HepG2 (cell line): Measurements from ENCODE around the gene BHLHA9. TPM values are rescaled to one million over a fixed set of nuclear protein-coding genes. Genes with fewer than 3 reads are reported as not detected.

Experiments
- ADNP ChIP-seq: sonication (generic); formaldehyde crosslinking; IDR thresholded peaks from 2 replicates; pipeline ENCODE4 v1.4.0; 2020; ENCODE audit warnings: missing genetic modification reagents
- AKAP8 ChIP-seq: sonication (generic); formaldehyde crosslinking; IDR thresholded peaks from 2 replicates; pipeline ENCODE4 v1.5.1; 2020; ENCODE audit warnings: mild to moderate bottlenecking, missing genetic modification reagents
- CEBPB ChIP-seq: IDR thresholded peaks from 2 replicates; pipeline ENCODE4 v1.6.1; 2011; ENCODE audit warnings: low read depth, low read length, improper control_type of control experiment, borderline replicate concordance
- CREB1 ChIP-seq, 2 experiments: fragments of 450-650 bp in 1 of 2; IDR thresholded peaks; 2 replicates each; pipeline ENCODE4 v1.6.1; 2016 to 2017; ENCODE audit warnings: control low read depth in 1 of 2, mild to moderate bottlenecking in 1 of 2, missing compliant biosample characterization in 1 of 2, missing genetic modification characterization in 1 of 2
- HDAC1 ChIP-seq: sonication (generic); formaldehyde crosslinking; IDR thresholded peaks from 2 replicates; pipeline ENCODE4 v1.5.1; 2020; ENCODE audit warnings: mild to moderate bottlenecking, missing genetic modification reagents
- JUN ChIP-seq: sonication (generic); formaldehyde crosslinking; IDR thresholded peaks from 2 replicates; pipeline ENCODE4 v1.4.0; 2020; ENCODE audit warnings: mild to moderate bottlenecking, missing genetic modification reagents
- MTA1 ChIP-seq: sonication (generic); formaldehyde crosslinking; IDR thresholded peaks from 2 replicates; pipeline ENCODE4 v1.4.0; 2020; ENCODE audit warnings: missing genetic modification reagents, mild to moderate bottlenecking, borderline replicate concordance
- MTERF4 ChIP-seq: sonication (generic); formaldehyde crosslinking; IDR thresholded peaks from 2 replicates; pipeline ENCODE4 v1.8.0; 2023; ENCODE audit warnings: mild to moderate bottlenecking, missing genetic modification reagents
- MYNN ChIP-seq: sonication (generic); formaldehyde crosslinking; IDR thresholded peaks from 2 replicates; pipeline ENCODE4 v1.4.0; 2020; ENCODE audit warnings: mild to moderate bottlenecking, low read depth, missing genetic modification reagents
- NR2F2 ChIP-seq: IDR thresholded peaks from 2 replicates; pipeline ENCODE4 v1.6.1; 2012; ENCODE audit warnings: low read depth, inconsistent platforms, borderline replicate concordance
- PCBP1 ChIP-seq: fragments of 200-400 bp; formaldehyde crosslinking; IDR thresholded peaks from 2 replicates; pipeline ENCODE4 v1.6.1; 2017; ENCODE audit warnings: mild to moderate bottlenecking, low read depth, low read length, borderline replicate concordance
- PHF5A ChIP-seq: IDR thresholded peaks from one replicate; pipeline ENCODE4 v1.6.1; 2018; ENCODE audit warnings: low read depth, missing genetic modification reagents; ENCODE audit not compliant: unreplicated experiment
- POLR2AphosphoS5 ChIP-seq: IDR thresholded peaks from 2 replicates; pipeline ENCODE4 v1.6.1; 2012; ENCODE audit warnings: low read depth, low read length
- SP1 ChIP-seq, 2 experiments: fragments of 450-650 bp in 1 of 2; sonication (generic) in 1 of 2; formaldehyde crosslinking in 1 of 2; IDR thresholded peaks; 2 replicates each; pipeline versions ENCODE4 v1.4.0 to v1.6.1; 2016 to 2020; ENCODE audit warnings: missing genetic modification reagents in 1 of 2
- TAF1 ChIP-seq: sonication (generic); formaldehyde crosslinking; IDR thresholded peaks from 2 replicates; pipeline ENCODE4 v1.4.0; 2020; ENCODE audit warnings: missing genetic modification reagents
- TMF1 ChIP-seq: sonication (generic); formaldehyde crosslinking; IDR thresholded peaks from 2 replicates; pipeline ENCODE4 v1.8.1; 2022; ENCODE audit warnings: low read depth, missing genetic modification reagents
- TP53 ChIP-seq: sonication (generic); formaldehyde crosslinking; conservative IDR thresholded peaks from 2 replicates; pipeline ENCODE4 v1.4.0; 2020; ENCODE audit warnings: missing genetic modification reagents
- ZBED4 ChIP-seq: sonication (generic); formaldehyde crosslinking; IDR thresholded peaks from 2 replicates; pipeline ENCODE4 v1.4.0; 2020; ENCODE audit warnings: missing genetic modification reagents, borderline replicate concordance
- ZNF274 ChIP-seq: sonication (generic); formaldehyde crosslinking; IDR thresholded peaks from 2 replicates; pipeline ENCODE4 v1.5.1; 2020; ENCODE audit warnings: mild to moderate bottlenecking, missing genetic modification reagents
- ZNF343 ChIP-seq: sonication (generic); formaldehyde crosslinking; IDR thresholded peaks from 2 replicates; pipeline ENCODE4 v1.4.0; 2020; ENCODE audit warnings: mild to moderate bottlenecking, missing genetic modification reagents
- ZNF350 ChIP-seq: sonication (generic); formaldehyde crosslinking; IDR thresholded peaks from 2 replicates; pipeline ENCODE4 v1.4.0; 2020; ENCODE audit warnings: mild to moderate bottlenecking, low read depth, missing genetic modification reagents, borderline replicate concordance
- ZNF414 ChIP-seq: sonication (generic); formaldehyde crosslinking; IDR thresholded peaks from 2 replicates; pipeline ENCODE4 v1.5.0; 2020; ENCODE audit warnings: missing genetic modification reagents
- ZNF501 ChIP-seq: sonication (generic); formaldehyde crosslinking; IDR thresholded peaks from 2 replicates; pipeline ENCODE4 v1.5.1; 2020; ENCODE audit warnings: mild to moderate bottlenecking, moderate library complexity, missing genetic modification reagents
- ZNF549 ChIP-seq: sonication (generic); formaldehyde crosslinking; IDR thresholded peaks from 2 replicates; pipeline ENCODE4 v1.5.0; 2020; ENCODE audit warnings: missing genetic modification reagents
- ZNF768 ChIP-seq: sonication (generic); formaldehyde crosslinking; IDR thresholded peaks from 2 replicates; pipeline ENCODE4 v1.4.0; 2020; ENCODE audit warnings: missing genetic modification reagents
- ZNF776 ChIP-seq: sonication (generic); formaldehyde crosslinking; IDR thresholded peaks from 2 replicates; pipeline ENCODE4 v1.4.0; 2020; ENCODE audit warnings: mild to moderate bottlenecking, missing genetic modification reagents
- ZNF891 ChIP-seq: sonication (generic); formaldehyde crosslinking; IDR thresholded peaks from 2 replicates; pipeline ENCODE4 v1.5.0; 2020; ENCODE audit warnings: mild to moderate bottlenecking, missing genetic modification reagents
- polyA plus RNA-seq, 8 experiments: library from polyadenylated mRNA; depleted of rRNA in 3 of 8; stranded (reverse) in 7 of 8; unstranded in 1 of 8; fragments of >200 nt; fragmentation: Illumina TruSeq in 4 of 8; extraction: Trizol in 4 of 8; gene quantifications; 2 replicates each; pipeline versions ENCODE4 v1.2.1 to v1.2.3, GENCODE V29; 2011 to 2016; ENCODE audit warnings: low read depth in 4 of 8, missing spikeins in 1 of 8, mixed read lengths in 1 of 8; ENCODE audit not compliant: insufficient read depth in 1 of 8
- total RNA-seq, 5 experiments: library from RNA; depleted of rRNA; stranded (reverse); fragments of >200 nt; fragmentation: Illumina TruSeq; extraction: Trizol; gene quantifications; 2 replicates each; pipeline ENCODE4 v1.2.3, GENCODE V29; 2016; ENCODE audit warnings: low read depth in 1 of 5

BHLHA9 gene
- total and polyA plus RNA-seq, 2 of the 13 experiments (the other 11 are each of a cell fraction or from before 2014, with no cell fraction given): not detected

GRCh38 chr17:1267471-1267943 lies 2.7 kb upstream of the BHLHA9 start (continued):
- TF ChIP-seq CREB1 (IDR thresholded peaks at IDR 0.05) (no peak), CREB1 (CRISPR knock-in tag; IDR thresholded peaks at IDR 0.05) (no peak), SP1 (IDR thresholded peaks at IDR 0.05) (no peak), SP1 (CRISPR knock-in tag; IDR thresholded peaks at IDR 0.05) (no peak), ZNF274 (CRISPR knock-in tag) (no peak), AKAP8 (CRISPR knock-in tag) (no peak), ZBED4 (CRISPR knock-in tag) (0 out of 2 replicates have a peak, but pooled peaks have one; percentile 14), TAF1 (CRISPR knock-in tag) (peak; percentile 11; the same call in 1 of the 2 replicates), HDAC1 (CRISPR knock-in tag) (0 out of 2 replicates have a peak, but pooled peaks have one; percentile 11), TP53 (CRISPR knock-in tag) (no peak), MYNN (CRISPR knock-in tag) (no peak), MTA1 (CRISPR knock-in tag) (0 out of 2 replicates have a peak, but pooled peaks have one; percentile 2), CEBPB (no peak), ZNF343 (CRISPR knock-in tag) (no peak), ZNF776 (0 out of 2 replicates have a peak, but pooled peaks have one; percentile 9), POLR2AphosphoS5 (no peak), PCBP1 (no peak), NR2F2 (no peak), ZNF350 (CRISPR knock-in tag) (0 out of 2 replicates have a peak, but pooled peaks have one; percentile 10), ZNF891 (CRISPR knock-in tag) (0 out of 2 replicates have a peak, but pooled peaks have one; percentile 59), ZNF768 (no peak), TMF1 (CRISPR knock-in tag) (no peak), PHF5A (CRISPR knock-in tag) (no peak), MTERF4 (CRISPR knock-in tag) (0 out of 2 replicates have a peak, but pooled peaks have one; percentile 27), ZNF501 (peak; percentile 41; the same call in 1 of the 2 replicates), JUN (CRISPR knock-in tag) (no peak), ADNP (CRISPR knock-in tag) (0 out of 2 replicates have a peak, but pooled peaks have one; percentile 41), ZNF549 (CRISPR knock-in tag) (no peak), ZNF414 (CRISPR knock-in tag) (0 out of 2 replicates have a peak, but pooled peaks have one; percentile 51)
